HG03039 (cell line): Measurements from ENCODE around the gene NADSYN1.

Source experiments
- ATAC-seq: cut with Tn5 transposase; IDR thresholded peaks from one replicate; pipeline ENCODE4 v1.9.1; 2021; ENCODE audit warnings: mild to moderate bottlenecking, moderate library complexity; ENCODE audit not compliant: unreplicated experiment

NADSYN1 gene

GRCh38 chr11:71544525-71545214, 91.7 kb downstream of the NADSYN1 start:
- ATAC-seq: no peak

GRCh38 chr11:71545405-71545966, 92.5 kb downstream of the NADSYN1 start:
- ATAC-seq: no peak

GRCh38 chr11:71548120-71548519, 95.1 kb downstream of the NADSYN1 start, which contains the start of gene KRTAP5-9:
Gene KRTAP5-9 (plus strand): TSS chr11:71548420. CDS start chr11:71548658, 238 bp downstream.
- ATAC-seq: no peak

DNA sequence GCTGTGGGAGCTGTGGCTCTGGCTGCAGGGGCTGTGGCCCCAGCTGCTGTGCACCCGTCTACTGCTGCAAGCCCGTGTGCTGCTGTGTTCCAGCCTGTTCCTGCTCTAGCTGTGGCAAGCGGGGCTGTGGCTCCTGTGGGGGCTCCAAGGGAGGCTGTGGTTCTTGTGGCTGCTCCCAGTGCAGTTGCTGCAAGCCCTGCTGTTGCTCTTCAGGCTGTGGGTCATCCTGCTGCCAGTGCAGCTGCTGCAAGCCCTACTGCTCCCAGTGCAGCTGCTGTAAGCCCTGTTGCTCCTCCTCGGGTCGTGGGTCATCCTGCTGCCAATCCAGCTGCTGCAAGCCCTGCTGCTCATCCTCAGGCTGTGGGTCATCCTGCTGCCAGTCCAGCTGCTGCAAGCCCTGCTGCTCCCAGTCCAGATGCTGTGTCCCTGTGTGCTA, 95.7 kb downstream of the NADSYN1 start:
- ATAC-seq: no peak
